HG03060 (cell line): ENCODE data around the gene SLC9B1.
"Not testable (repeated sequence)": the region's sequence is repeated elsewhere in the genome, so short reads cannot be mapped to it uniquely, and the experiment has no call there.

Experiments
- ATAC-seq: cut with Tn5 transposase; IDR thresholded peaks from one replicate; pipeline ENCODE4 v1.9.1; 2021; ENCODE audit warnings: low read depth, moderate number of reproducible peaks; ENCODE audit not compliant: unreplicated experiment

The SLC9B1 gene

DNA sequence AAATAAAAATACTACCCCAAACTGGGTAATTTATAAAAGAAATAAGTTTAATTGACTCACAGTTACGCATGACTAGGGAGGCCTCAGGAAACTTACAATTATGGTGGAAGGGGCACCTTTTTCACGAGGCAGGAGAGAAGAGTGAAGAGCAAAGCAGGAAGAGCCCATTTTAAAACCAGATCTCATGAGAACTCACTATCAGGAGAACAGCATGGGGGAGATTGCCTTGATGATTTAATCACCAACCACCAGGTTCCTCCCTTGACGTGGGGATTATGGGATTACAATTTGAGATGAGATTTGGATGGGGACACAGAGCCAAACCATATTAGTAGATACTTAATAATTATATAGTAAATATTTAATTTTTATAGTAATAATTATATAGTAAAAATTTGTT lies 140.6 kb downstream of the SLC9B1 start:
- ATAC-seq: no peak

DNA sequence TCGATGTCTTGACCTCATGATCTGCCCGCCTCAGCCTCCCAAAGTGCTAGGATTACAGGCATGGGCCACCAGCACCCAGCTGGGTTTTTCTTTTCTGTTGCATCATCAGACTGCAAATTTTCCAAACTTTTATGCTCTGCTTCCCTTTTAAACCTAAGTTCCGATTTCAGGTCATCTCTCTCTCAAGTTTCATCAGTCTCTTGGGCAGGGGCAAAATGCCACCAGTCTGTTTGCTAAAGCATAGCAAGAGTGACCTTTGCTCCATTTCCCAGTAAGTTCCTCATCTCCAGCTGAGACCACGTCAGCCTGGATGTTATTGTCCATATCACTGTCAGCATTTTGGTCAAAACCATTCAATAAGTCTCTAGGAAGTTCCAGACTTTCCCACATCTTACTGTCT lies 141.2 kb downstream of the SLC9B1 start:
- ATAC-seq: not testable (repeated sequence)

DNA sequence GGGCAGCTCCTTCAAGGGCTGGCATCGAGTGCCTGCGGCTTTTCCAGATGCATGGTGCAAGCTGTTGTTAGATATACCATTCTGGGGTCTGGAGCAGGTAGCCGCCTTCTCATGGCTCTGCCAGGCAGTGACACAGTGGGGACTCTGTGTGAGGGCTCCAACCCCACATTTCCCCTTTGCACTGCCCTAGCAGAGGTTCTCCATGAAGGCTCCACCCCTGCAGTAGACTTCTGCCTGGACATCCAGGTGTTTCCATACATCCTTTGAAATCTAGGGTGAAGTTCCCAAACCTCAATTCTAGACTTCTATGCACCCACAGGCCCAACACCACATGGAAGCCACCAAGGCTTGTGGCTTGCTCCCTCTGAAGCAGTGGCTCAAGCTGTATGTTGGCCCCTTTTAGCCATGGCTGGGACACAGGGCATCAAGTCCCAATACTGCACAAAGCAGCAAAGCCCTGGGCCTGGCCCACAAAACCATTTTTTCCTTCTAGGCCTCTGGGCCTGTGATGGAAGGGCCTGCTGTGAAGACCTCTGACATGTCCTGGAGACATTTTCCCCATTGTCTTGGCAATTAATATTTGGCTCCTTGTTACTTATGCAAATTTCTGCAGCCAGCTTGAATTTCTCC lies 141.9 kb downstream of the SLC9B1 start:
- ATAC-seq: not testable (repeated sequence)

DNA sequence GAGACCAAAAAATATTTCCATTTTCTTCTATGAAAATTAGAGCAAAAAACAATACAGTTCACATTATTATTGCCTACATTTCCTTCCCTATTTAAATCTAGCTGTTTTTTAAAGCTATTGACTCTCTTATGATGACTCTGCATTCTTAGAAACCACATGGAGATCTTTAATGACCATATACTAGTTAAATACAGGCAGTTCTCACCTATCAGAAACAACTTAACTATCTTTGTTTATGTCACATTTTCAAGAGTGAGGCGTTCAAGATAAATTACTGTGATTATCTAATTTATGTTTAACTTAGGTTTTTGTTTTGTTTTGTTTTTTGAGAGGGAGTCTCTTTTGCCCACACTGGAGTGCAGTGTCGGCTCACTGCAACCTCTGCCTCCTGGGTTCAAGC lies 147.7 kb downstream of the SLC9B1 start:
- ATAC-seq: no peak

DNA sequence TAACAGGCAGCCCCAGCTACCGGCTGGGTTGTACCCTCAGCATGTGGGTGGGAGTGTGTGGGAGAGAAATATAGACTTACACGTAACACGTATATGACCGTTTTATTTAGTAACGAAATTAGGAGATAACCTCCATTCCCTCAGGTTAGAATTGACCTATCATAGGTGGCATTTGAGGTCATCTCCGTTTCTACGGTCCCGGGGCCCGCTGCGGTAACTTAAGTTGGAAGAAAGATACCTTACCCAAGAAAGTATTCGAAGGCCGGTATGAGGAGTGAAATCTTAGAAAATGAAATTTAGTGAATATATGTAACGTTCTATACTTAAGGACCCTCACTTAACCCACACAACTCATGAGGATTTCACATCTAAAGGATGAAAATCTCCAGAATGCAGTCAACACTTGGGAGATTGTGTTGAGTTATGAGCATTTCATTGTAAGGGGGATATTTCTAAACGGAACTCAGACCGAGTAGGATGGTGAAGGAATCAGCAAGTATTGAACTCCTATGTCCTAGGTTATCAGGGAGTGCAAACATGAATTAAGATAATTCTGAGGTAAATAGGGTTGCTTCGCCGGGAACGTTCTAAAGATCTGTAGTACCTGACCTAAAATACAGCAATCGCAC lies 149.8 kb downstream of the SLC9B1 start:
- ATAC-seq: no peak

DNA sequence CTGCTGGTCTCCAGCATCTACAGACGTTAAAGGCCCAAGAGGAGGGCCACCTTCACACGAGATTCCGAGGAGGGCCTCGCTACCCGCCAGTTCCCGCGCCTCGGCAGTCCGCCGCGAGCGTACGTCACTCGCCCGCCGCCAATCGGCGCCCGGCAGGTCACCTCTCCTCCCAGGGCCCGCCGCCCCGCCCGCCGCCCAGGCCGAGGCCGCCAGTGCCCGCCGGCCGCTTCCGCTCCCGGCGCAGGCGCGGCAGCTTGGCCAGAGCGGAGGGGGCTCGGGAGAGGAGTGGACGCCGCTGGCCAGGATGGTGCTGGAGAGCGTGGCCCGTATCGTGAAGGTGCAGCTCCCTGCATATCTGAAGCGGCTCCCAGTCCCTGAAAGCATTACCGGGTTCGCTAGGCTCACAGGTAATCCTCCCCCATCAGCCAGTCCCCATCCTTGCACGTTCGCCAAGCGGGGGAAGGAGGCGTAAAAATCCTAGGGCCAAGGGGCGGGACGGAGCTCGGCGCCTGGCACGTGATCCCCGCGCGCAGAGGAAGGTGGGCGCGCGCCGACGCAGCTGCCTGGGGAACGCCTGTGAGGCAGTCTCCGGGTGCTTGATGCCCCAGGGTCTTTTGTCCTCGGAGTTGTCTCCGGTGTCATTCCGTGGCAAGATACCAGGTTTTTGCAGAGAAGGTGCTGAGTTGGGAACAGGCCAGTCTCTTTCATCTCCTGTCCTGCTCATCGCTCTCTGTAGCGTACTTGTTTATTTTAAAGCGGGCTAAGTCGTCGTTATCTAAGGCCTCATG lies 150.5 kb downstream of the SLC9B1 start, which contains the start of gene CISD2:
CISD2 (plus strand) TSS at position 212 of the 788 bp plus-strand sequence; CDS start at position 305, 93 bp downstream.
- ATAC-seq: peak; percentile 73

DNA sequence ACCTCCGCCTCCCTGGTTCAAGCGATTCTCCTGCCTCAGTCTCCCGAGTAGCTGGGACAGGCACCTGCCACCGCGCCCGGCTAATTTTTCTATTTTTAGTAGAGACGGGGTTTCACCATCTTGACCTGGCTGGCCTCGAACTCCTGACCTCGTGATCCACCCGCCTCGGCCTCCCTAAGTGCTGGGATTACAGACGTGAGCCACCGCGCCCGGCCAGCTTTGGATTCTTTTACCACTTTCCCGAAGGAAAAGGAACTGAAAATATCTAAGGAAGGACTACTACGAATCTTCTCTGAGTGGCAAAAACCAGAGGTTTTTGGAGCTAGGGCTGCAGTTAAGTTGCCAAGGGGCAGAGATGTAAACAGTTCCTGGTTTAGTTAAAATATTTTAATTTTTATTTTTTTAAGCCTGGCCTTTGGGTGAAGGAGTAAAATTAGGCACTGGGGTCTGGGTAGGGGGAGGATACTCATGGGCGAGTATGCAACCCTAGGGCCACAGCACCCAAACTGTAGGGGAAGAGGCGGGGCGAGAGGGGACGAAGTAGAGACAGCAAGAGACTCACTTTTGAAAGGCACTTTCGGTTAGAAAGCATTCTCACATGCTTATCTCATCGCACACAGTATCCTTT lies 151.2 kb downstream of the SLC9B1 start:
- ATAC-seq: no peak

DNA sequence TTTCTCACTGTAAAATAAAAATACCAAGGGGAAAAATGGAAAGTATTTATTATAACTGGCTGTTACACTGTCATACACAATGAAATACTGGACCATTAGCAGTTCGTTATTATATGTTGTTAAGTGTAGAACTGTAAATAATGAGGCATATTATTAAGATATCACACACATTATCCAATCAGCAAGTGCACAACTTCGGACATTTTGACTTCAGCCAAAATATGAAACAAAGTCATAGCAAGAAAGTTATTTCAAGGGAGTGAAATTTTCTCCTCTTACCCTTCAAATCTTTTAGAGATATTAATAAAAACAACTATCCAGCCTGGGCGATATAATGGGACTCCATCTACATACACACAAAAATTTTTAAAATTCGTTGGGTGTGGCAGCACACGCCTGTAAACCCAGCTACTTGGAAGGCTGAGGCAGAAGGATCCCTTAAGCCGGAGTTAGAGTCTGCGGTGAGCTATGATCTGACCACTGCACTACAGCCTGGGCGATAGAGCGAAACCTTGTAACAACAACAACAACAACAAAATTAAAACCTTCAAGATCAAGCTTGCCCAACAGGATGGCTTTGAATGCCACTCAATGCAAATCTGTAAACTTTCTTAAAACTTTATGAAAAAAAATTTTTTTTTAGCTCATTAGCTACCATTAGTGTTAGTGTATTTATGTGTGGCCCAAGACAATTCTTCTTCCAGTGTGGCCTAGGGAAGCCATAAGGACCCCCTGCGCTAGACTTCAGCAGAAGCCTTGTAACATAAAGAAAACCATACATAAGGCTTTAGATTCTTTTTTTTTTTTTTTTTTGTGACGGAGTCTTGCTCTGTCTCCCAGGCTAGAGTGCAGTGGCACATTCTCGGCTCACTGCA lies 152.0 kb downstream of the SLC9B1 start:
- no peak for ATAC-seq

DNA sequence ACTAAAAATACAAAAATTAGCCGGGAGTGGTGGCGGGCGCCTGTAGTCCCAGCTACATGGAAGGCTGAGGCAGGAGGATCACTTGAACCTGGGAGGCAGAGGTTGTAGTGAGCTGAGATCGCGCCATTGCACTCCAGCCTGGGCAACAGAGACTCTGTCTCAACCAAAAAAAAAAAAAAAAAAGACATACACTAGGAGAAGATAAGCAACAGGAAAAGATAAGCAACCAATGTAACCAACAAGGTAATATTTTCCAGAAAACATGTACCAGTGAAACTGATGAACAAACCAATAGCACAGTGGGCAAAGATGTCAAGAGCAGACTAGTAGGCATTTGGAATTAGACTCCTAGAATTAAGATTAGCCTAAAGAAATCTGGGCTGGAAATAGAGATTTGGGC lies 154.2 kb downstream of the SLC9B1 start:
- ATAC-seq: not testable (repeated sequence)

DNA sequence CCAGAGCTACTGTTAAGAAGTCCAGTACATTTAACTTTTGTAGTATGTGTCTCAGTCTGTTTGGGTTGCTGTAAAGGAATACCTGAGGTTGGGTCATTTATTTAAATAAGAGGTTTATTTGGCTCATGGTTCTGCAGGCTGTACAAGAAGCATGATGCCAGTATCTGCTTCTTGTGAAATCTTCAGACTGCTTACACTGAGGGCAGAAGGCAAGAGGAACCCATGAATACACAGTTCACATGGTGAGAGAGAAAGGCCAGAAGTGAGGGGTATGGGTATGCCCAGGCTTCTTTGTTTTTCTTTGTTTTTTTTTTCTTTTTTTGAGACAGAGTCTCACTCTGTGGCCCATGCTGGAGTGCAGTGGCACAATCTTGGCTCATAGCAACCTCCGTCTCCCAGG lies 156.8 kb downstream of the SLC9B1 start:
- ATAC-seq: no peak

DNA sequence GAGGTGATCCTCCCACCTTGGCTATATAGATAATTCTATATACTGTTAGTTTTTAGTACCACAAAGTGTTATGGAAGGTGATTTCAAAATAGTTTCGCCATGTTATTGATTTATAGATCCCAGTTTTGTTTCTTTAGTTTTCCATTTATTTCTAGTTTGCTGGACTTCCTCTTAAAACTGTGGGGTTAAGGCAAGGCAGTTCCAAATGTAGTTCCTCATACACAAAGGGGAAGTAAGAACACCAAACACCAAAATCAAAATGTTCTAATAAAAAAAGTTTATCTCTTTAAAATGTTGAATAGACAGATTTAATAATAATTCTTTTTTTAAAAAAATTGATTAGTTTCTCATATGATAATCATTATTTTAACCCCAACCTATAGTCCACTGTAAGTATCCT lies 157.5 kb downstream of the SLC9B1 start:
- ATAC-seq: no peak

DNA sequence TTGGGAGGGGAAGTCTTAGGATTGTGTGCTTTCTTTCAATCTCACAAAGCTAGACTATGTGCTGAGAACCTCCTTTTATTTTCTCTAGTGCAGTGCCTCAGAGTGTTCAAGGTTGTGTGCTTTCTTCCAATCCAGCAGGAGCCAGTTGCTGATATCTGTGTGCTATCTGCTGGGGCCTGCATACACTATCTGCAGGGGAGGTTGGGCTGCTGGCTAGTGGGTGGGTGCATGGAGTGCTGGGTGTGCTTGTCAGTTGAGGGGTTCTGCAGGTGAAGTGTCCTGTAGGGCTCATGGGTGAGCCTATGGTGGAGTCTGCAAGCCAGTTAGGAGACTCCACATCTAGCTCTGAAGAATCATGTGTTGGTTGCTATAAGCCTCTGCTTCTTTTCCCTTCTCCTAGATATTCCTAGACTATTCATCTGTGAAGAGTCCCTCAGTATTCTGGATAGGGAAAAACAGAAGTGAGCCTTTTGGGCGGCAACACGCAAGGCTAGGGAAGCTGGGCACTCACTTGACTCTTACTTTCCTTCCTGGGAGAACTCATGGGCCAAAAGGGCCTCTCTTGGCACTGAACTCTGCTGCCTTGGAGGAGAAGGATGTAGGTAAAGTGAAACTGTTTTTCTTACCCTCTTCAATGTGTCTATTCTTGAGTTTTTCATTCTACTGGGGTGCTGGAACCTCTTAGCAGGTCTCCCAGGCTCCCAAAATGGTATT lies 158.7 kb downstream of the SLC9B1 start:
- ATAC-seq: no peak

DNA sequence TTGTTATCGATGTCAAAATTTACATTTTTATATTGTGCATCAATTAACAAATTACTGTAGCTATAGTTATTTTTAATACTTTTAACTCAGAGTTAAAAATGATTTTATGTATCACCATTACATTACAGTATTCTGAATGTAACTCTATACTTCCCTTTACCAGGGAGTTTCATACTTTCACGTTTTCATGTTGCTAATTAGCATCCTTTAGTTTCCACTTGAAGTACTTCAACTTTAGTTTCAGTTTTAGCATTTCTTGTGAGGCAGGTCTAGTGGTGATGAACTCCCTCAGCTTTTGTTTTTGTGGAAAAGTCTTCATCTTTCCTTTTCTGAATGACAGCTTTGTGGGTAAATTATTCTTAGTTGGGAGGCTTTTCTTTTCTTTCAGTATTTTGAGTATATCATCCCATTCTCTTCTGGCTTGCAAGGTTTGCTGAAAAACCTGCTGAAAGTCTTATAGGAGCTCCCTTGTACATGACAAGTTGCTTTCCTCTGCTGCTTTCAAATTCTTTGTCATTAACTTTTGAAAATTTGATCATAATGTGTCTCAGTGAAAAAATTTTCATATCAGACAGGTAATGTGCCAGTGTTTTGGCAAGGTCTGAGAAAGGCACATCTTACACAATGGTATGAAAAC lies 160.6 kb downstream of the SLC9B1 start:
- no peak for ATAC-seq
